Measurements from ENCODE around the gene LCMT1. TPM values are rescaled to one million over a fixed set of nuclear protein-coding genes. Genes with fewer than 3 reads are reported as not detected.

LCMT1 gene
- 24.5 TPM for total RNA-seq (2013)
- 10 to 100 TPM; 27.2 to 34.2 (median 33.1) TPM for polyA plus RNA-seq
- polyA minus RNA-seq = 8.0 and 8.9 TPM in 2 replicates
- 2.0 to 12.4 (median 9.5) reads per million in 11 experiments for total RNA-seq

DNA sequence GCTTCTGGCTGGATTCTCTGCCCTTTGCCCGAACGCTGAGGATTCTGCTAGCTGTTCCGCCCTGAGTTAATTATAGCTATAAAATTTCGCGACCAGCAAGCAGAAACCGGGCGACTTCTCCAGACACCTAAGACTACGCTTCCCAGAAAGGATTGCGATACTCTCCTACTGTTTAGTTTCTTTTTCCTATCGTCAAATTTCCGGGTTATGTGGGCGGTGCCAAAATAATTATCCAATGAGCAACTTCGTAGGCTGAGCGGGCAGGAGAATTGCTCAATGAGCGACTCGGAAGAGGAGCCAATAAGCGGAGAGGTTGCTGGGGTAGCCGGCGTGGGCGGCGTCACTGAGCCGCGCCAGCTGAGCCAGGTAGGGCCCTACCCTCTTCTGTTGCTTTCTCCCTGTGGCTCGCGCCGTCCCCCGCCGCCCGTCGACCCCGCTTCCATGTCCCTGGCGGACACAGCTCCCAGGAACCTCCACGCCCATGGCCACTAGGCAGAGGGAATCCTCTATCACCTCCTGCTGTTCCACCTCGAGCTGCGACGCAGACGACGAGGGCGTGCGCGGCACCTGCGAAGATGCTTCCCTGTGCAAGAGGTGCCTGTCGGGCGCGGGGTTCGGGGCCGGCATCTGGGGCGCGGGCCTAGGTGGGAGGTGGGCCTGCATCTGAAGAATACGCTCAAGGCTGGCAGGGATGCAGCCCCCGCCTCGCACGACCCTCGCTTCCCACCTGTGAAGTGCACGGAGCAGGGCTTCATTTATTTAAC, at the start of gene LCMT1:
TSS of gene LCMT1 (plus strand) at position 340 of the 764 bp plus-strand sequence. CDS start at position 482, 142 bp downstream.
- H3K9me3 Mint-ChIP-seq = no peaks in the 10 kb centered on the region
- peak within 1 kb of the TSS; percentile 74 to 90 for H3K27ac ChIP-seq (ENCODE audit: low read depth in 1 of 2, low read length in 2 of 2)
- H3K27me3 Mint-ChIP-seq (ENCODE audit: low read depth in 3 of 3) = peaks cover 0 to 1% (median 0%) of the 10 kb centered on the region in 3 donors
- peaks cover 7 to 24% of the 10 kb centered on the region in 2 donors for H3K36me3 ChIP-seq (replicated peaks in 1 of 2; ENCODE audit: control insufficient read depth in 1 of 2, insufficient read depth in 2 of 2, low read length in 2 of 2)
- intact Hi-C loops (cut with micrococcal nuclease) = loop anchor here in 1 of 2 donors (5.0 kb wide), 1 partner anchor 64 kb away; no protein-coding TSS in a partner anchor
- peak within 1 kb of the TSS; percentile 59 to 96 (median 88) for H3K4me3 ChIP-seq (replicated peaks in 1 of 3; ENCODE audit: low read depth in 2 of 3, low read length in 3 of 3)
- H3K36me3 Mint-ChIP-seq = peaks cover 14 to 19% of the 10 kb centered on the region in 2 donors
- H3K4me2 ChIP-seq (replicated peaks; ENCODE audit: extremely low read depth, low read length, poor library complexity, severe bottlenecking) = peak within 1 kb of the TSS; percentile 96
- TF ChIP-seq, protein P1, sequence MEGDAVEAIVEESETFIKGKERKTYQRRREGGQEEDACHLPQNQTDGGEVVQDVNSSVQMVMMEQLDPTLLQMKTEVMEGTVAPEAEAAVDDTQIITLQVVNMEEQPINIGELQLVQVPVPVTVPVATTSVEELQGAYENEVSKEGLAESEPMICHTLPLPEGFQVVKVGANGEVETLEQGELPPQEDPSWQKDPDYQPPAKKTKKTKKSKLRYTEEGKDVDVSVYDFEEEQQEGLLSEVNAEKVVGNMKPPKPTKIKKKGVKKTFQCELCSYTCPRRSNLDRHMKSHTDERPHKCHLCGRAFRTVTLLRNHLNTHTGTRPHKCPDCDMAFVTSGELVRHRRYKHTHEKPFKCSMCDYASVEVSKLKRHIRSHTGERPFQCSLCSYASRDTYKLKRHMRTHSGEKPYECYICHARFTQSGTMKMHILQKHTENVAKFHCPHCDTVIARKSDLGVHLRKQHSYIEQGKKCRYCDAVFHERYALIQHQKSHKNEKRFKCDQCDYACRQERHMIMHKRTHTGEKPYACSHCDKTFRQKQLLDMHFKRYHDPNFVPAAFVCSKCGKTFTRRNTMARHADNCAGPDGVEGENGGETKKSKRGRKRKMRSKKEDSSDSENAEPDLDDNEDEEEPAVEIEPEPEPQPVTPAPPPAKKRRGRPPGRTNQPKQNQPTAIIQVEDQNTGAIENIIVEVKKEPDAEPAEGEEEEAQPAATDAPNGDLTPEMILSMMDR (IDR thresholded peaks at IDR 0.05) = no peak
- peak within 1 kb of the TSS; percentile 94 for H3K9ac ChIP-seq (ENCODE audit: insufficient read depth, low read length, poor library complexity, severe bottlenecking)
- peak within 1 kb of the TSS; percentile 82 to 94 (median 93) for H3K27ac Mint-ChIP-seq
- H3K79me2 ChIP-seq (ENCODE audit: insufficient read depth, low read length) = peaks cover 65% of the 10 kb centered on the region
- WGBS (ENCODE audit: insufficient coverage) = under 1% methylated on average over 49 of the region's 55 CpGs
- H3K4me3 Mint-ChIP-seq = peak within 1 kb of the TSS; percentile 88 to 95
- peak within 1 kb of the TSS; percentile 95 for H2AFZ ChIP-seq (ENCODE audit: insufficient read depth, low read depth, low read length, poor library complexity, severe bottlenecking)
- no peaks in the 10 kb centered on the region for H3K27me3 ChIP-seq (ENCODE audit: control insufficient read depth in 2 of 2, insufficient read depth in 2 of 2, low read length in 2 of 2)
- H3K4me1 ChIP-seq (ENCODE audit: control insufficient read depth in 1 of 2, insufficient read depth in 2 of 2, low read length in 2 of 2) = peaks cover 34 to 36% of the 10 kb centered on the region in 2 donors
- H3K9me3 ChIP-seq (replicated peaks in 1 of 2; ENCODE audit: control insufficient read depth in 1 of 2, insufficient read depth in 1 of 2, low read length in 2 of 2) = no peaks in the 10 kb centered on the region
- peaks cover 5% of the 10 kb centered on the region for H4K20me1 ChIP-seq (ENCODE audit: insufficient read depth, low read length)
- H3K4me1 Mint-ChIP-seq = peaks cover 41% of the 10 kb centered on the region
- peak; percentile 95 to 99 (median 96) for DNase-seq

GRCh38 chr16:25063102-25063501, 48.4 kb upstream of the LCMT1 start:
- H3K9me3 Mint-ChIP-seq = no peaks in the 10 kb centered on the region
- DNase-seq = peak in 1 of 3 donors; percentile 15
- peaks cover 0 to 2% (median 0%) of the 10 kb centered on the region in 3 donors for H3K27me3 Mint-ChIP-seq (ENCODE audit: low read depth in 3 of 3)
- intact Hi-C loops (cut with micrococcal nuclease) = no loop called here
- Histone ChIP-seq H3K9me3 (replicated peaks in 1 of 2; ENCODE audit: control insufficient read depth in 1 of 2, insufficient read depth in 1 of 2, low read length in 2 of 2) (no peaks in the 10 kb centered on the region), H3K79me2 (ENCODE audit: insufficient read depth, low read length) (peaks cover 9% of the 10 kb centered on the region), H3K4me1 (ENCODE audit: control insufficient read depth in 1 of 2, insufficient read depth in 2 of 2, low read length in 2 of 2) (peaks cover 32 to 38% of the 10 kb centered on the region in 2 donors), H3K36me3 (replicated peaks in 1 of 2; ENCODE audit: control insufficient read depth in 1 of 2, insufficient read depth in 2 of 2, low read length in 2 of 2) (no peaks in the 10 kb centered on the region), H2AFZ (ENCODE audit: insufficient read depth, low read depth, low read length, poor library complexity, severe bottlenecking) (no peak overlapping the region), H3K9ac (ENCODE audit: insufficient read depth, low read length, poor library complexity, severe bottlenecking) (no peak overlapping the region), H3K27me3 (ENCODE audit: control insufficient read depth in 2 of 2, insufficient read depth in 2 of 2, low read length in 2 of 2) (no peaks in the 10 kb centered on the region), H3K27ac (ENCODE audit: low read depth in 1 of 2, low read length in 2 of 2) (no peak overlapping the region), H4K20me1 (ENCODE audit: insufficient read depth, low read length) (no peaks in the 10 kb centered on the region), H3K4me3 (replicated peaks in 1 of 3; ENCODE audit: low read depth in 2 of 3, low read length in 3 of 3) (no peak overlapping the region), H3K4me2 (replicated peaks; ENCODE audit: extremely low read depth, low read length, poor library complexity, severe bottlenecking) (no peak overlapping the region)
- WGBS (ENCODE audit: insufficient coverage) = no CpG with 5 or more reads among the region's 3 CpGs
- TF ChIP-seq, protein P1 (IDR thresholded peaks at IDR 0.05) = no peak
- peak overlapping the region in 1 of 2 donors; percentile 16 for H3K4me3 Mint-ChIP-seq
- H3K4me1 Mint-ChIP-seq = peaks cover 50% of the 10 kb centered on the region
- no peaks in the 10 kb centered on the region for H3K36me3 Mint-ChIP-seq
- peak overlapping the region in 1 of 7 donors; percentile 57 for H3K27ac Mint-ChIP-seq

All from CD14-positive monocyte (primary cell).